Ishikawa (cell line): Measurements from ENCODE around the gene HOXB1.

Source experiments
- CEBPB ChIP-seq: IDR thresholded peaks from 2 replicates; pipeline ENCODE4 v1.6.1; 2012
- CREB1 ChIP-seq: IDR thresholded peaks from 2 replicates; pipeline ENCODE4 v1.6.1; 2012; ENCODE audit warnings: low read depth
- EGR1 ChIP-seq: IDR thresholded peaks from 2 replicates; pipeline ENCODE4 v1.6.1; 2012
- EP300 ChIP-seq: IDR thresholded peaks from 2 replicates; pipeline ENCODE4 v1.6.1; 2012; ENCODE audit warnings: borderline replicate concordance
- FOXM1 ChIP-seq: IDR thresholded peaks from 2 replicates; pipeline ENCODE4 v1.6.1; 2012; ENCODE audit warnings: low read depth, borderline replicate concordance
- NFIC ChIP-seq: IDR thresholded peaks from 2 replicates; pipeline ENCODE4 v1.6.1; 2012
- RAD21 ChIP-seq: IDR thresholded peaks from 2 replicates; pipeline ENCODE4 v1.6.1; 2012; ENCODE audit warnings: low read depth
- TAF1 ChIP-seq: IDR thresholded peaks from 2 replicates; pipeline ENCODE4 v1.6.1; 2012; ENCODE audit warnings: low read depth, mild to moderate bottlenecking
- TCF12 ChIP-seq: IDR thresholded peaks from 2 replicates; pipeline ENCODE4 v1.6.1; 2012; ENCODE audit warnings: low read depth
- TEAD4 ChIP-seq: IDR thresholded peaks from 2 replicates; pipeline ENCODE4 v1.6.1; 2012
- YY1 ChIP-seq: IDR thresholded peaks from 2 replicates; pipeline ENCODE4 v1.6.1; 2012; ENCODE audit warnings: low read depth
- ZBTB7A ChIP-seq: IDR thresholded peaks from 2 replicates; pipeline ENCODE4 v1.6.1; 2012; ENCODE audit warnings: low read depth
- TF ChIP-seq, protein P1 (sequence below): IDR thresholded peaks from 2 replicates; pipeline ENCODE4 v1.6.1; 2012; ENCODE audit warnings: low read depth, mild to moderate bottlenecking
- TF ChIP-seq, protein P2 (sequence below): IDR thresholded peaks from 2 replicates; pipeline ENCODE4 v1.6.1; 2012
- TF ChIP-seq, protein P3 (sequence below): IDR thresholded peaks from 2 replicates; pipeline ENCODE4 v1.6.1; 2012

The HOXB1 gene

DNA sequence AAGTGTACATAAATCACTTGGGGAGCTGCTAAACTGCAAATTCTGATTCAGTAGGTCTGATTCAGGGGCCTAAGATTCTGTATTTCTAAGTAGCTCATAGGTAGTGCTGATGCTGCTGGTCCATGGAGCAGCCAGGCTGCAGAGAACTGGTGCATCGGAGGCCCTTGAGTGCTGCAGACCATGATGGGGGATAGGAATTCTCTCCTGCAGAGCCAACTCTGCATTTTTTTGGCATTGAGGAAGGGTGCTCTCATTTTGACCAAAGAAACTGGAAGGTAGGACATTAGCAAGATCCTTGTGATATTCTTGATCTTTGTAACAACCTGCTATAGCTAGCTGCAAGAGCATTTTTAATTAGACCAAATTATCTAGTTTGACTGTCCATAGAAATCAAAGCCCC is 9.4 kb upstream of the HOXB1 start:
- TF ChIP-seq RAD21 (no peak), NFIC (no peak), EP300 (no peak), TAF1 (no peak), TEAD4 (no peak), CREB1 (no peak), CEBPB (no peak), FOXM1 (no peak), ZBTB7A (no peak)
- TF ChIP-seq, protein P1, sequence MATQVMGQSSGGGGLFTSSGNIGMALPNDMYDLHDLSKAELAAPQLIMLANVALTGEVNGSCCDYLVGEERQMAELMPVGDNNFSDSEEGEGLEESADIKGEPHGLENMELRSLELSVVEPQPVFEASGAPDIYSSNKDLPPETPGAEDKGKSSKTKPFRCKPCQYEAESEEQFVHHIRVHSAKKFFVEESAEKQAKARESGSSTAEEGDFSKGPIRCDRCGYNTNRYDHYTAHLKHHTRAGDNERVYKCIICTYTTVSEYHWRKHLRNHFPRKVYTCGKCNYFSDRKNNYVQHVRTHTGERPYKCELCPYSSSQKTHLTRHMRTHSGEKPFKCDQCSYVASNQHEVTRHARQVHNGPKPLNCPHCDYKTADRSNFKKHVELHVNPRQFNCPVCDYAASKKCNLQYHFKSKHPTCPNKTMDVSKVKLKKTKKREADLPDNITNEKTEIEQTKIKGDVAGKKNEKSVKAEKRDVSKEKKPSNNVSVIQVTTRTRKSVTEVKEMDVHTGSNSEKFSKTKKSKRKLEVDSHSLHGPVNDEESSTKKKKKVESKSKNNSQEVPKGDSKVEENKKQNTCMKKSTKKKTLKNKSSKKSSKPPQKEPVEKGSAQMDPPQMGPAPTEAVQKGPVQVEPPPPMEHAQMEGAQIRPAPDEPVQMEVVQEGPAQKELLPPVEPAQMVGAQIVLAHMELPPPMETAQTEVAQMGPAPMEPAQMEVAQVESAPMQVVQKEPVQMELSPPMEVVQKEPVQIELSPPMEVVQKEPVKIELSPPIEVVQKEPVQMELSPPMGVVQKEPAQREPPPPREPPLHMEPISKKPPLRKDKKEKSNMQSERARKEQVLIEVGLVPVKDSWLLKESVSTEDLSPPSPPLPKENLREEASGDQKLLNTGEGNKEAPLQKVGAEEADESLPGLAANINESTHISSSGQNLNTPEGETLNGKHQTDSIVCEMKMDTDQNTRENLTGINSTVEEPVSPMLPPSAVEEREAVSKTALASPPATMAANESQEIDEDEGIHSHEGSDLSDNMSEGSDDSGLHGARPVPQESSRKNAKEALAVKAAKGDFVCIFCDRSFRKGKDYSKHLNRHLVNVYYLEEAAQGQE = no peak

DNA sequence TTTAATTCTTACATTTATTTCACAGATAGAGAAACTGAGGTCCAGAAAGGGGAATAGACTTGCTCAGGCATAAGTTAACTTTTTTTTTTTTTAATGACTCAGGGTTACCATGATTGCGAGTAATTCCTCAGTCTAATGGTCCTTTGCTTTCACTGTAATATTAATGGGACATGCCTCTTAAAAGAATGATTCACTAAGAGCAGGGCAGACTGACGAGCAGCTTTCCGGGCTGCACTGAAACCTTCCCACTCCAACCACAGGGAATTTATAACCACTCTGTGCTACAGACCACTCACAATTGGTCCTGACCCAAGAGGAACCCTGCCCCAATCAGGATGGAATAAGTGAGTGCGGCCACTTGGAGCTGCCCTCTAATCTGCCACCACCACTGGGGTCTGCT is 8.4 kb upstream of the HOXB1 start:
- TF ChIP-seq CREB1 = no peak
- TF ChIP-seq, protein P2, sequence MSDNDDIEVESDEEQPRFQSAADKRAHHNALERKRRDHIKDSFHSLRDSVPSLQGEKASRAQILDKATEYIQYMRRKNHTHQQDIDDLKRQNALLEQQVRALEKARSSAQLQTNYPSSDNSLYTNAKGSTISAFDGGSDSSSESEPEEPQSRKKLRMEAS = no peak
- no peak for TF ChIP-seq TCF12
- TF ChIP-seq EP300 = no peak
- TF ChIP-seq TAF1 = no peak

DNA sequence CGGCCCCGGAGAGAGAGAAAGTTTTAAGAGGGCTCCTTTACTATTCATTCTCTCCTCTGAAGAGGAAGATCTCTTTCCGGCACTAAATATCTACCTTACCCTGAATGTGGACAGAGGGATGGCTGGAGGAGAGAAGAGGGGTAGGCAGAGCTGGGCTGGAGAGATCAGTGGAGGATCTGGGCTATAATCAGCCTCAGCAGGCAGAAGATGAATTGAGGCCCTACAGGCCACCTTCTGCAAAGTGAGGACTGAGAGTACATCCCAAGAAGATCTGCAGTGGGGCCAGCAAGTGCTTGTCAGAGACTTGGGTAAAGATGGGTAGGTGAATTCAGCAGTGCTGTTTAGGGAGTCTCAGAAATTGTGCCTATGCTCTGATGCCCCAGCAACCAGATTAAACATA is 6.5 kb upstream of the HOXB1 start:
- TF ChIP-seq ZBTB7A = no peak
- TF ChIP-seq CEBPB = no peak
- TF ChIP-seq RAD21 = no peak
- TF ChIP-seq TAF1 = no peak
- TF ChIP-seq EP300 = no peak
- TF ChIP-seq, protein P1 = no peak
- TF ChIP-seq TEAD4 = no peak
- TF ChIP-seq TCF12 = no peak
- no peak for TF ChIP-seq FOXM1
- no peak for TF ChIP-seq YY1
- TF ChIP-seq, protein P3, sequence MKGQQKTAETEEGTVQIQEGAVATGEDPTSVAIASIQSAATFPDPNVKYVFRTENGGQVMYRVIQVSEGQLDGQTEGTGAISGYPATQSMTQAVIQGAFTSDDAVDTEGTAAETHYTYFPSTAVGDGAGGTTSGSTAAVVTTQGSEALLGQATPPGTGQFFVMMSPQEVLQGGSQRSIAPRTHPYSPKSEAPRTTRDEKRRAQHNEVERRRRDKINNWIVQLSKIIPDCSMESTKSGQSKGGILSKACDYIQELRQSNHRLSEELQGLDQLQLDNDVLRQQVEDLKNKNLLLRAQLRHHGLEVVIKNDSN = no peak
- TF ChIP-seq EGR1 = no peak
- TF ChIP-seq NFIC = no peak
- no peak for TF ChIP-seq CREB1
- TF ChIP-seq, protein P2 = no peak

DNA sequence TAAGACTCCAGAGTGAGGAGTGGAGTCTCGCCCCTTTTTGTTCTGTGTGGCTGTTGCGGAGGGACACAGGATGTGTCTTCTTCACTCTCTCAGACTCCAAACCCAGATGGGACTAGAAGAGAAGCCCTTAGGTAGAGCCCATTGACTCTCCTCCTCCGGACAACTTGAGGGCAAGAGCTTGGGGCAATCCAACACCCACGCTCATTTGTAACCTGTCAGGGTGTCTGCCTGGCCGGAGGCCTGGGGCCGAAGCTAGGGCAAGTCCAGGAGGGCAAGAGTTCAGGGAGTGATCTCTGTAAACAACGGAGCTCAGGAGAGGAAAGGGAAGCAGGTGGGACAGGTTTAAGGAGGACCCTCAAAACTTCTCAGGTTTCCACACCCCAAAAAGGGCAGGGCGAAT is 1.4 kb upstream of the HOXB1 start:
- TF ChIP-seq FOXM1 (no peak), TCF12 (no peak), EP300 (no peak), TEAD4 (no peak), ZBTB7A (no peak), TAF1 (no peak), RAD21 (no peak), YY1 (no peak), CREB1 (no peak), EGR1 (no peak), CEBPB (no peak)
- TF ChIP-seq, protein P2 = no peak
- TF ChIP-seq, protein P3 = no peak
- TF ChIP-seq, protein P1 = no peak
